Cerebellar cortex (tissue), 1 donor: ENCODE measurements around the gene FIG4.
"Not testable (repeated sequence)": the region's sequence is repeated elsewhere in the genome, so short reads cannot be mapped to it uniquely, and the experiment has no call there.

ENCODE experiments used
- DNase-seq: peaks from one replicate; pipeline ENCODE4 v3.0.0-alpha.2; 2015; ENCODE audit warnings: low spot score

The FIG4 gene

DNA sequence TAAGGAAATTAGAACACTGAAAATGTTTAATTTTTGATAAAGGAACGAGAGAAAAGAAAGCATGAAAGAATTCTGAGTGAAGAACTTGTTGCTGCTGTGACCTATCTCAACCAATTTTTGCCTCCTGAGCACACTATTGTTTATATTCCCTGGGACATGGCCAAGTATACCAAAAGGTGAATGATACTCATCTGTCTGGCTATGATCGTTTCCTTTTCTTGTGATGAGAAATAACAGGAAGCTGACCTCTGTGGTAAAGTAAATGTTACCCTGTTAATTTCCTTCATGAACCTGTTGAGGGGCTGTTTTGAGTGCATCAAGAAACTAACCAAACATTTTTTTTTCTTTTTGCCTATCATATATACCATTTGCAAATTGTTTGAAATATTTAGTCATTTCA, 69.1 kb downstream of the FIG4 start:
- no peak for DNase-seq

- no peak for DNase-seq
These were observed 71.1 kb downstream of the FIG4 start for GRCh38 chr6:109762166-109762565.

DNA sequence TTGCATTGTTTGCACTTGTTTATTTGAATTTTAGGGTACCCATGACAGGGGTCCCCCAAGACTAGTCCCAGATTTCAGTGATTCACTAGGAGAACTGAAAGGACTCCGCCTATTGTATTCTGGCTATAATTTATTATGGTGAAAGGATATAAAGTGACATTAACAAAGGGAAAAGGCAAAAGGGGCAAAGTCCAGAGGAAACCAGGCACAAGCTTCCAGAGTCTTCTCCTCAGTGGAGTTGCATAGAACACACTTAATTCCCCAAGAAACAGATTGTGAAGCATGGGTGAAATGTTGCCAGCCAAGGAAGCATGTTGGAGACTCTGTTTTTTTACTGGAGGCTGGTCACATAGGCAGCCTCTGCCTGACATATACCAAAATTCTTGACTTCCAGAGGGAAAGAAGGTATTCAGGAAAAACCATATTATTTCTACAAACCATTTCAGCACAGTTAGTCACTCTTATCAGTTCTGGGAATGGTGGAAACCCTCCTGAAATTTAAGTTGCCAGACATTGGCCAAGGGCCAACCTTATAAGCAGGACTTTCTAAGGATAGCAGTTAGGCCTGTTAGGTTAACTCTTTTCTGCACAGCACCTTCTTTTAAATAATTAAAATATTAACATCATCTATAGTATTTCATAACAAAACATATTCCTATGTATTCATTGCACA, 71.8 kb downstream of the FIG4 start:
- DNase-seq, result no peak

- no peak for DNase-seq
These were observed 75.1 kb downstream of the FIG4 start for GRCh38 chr6:109766167-109766566.

DNA sequence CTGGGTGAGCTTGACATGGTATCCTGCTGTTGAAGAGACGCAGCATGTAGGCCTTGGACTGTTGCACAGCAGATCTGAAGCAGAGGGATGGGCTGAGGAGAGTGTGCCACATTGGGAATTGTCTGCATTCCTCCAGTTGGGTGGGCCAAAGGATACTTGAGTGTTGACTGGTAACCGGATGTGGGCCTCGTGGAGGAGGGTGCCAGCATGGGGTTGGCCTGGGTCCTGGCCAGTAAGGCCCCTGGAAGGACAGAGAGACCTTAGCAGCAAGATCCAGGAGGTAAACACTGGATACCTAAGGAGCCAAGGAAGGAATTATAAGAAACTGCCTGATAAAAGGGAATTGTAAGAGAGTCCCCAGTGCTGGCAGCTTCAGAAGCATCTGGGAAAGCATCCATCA, 76.9 kb downstream of the FIG4 start:
- DNase-seq, result peak; percentile 17

GRCh38 chr6:109768485-109768884, 77.4 kb downstream of the FIG4 start:
- DNase-seq, result no peak

DNA sequence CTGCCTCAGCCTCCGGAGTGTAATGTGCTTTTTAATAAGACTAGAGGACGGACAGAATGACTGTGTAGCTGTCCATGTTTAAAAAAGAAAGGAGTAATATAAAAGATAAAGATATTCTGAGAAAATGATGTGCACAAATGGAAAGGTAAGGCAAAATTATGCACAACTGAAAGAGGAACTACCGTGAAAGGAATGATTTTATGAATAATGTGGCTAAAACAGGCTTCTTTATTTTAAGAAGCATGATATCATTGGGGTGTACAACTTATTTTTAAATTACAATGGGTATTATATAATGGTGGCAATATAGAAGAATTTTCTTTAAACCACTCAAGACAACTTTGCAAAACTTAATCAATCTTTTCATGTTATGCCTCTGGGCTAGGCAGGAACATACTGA, 78.1 kb downstream of the FIG4 start:
- no peak for DNase-seq

DNA sequence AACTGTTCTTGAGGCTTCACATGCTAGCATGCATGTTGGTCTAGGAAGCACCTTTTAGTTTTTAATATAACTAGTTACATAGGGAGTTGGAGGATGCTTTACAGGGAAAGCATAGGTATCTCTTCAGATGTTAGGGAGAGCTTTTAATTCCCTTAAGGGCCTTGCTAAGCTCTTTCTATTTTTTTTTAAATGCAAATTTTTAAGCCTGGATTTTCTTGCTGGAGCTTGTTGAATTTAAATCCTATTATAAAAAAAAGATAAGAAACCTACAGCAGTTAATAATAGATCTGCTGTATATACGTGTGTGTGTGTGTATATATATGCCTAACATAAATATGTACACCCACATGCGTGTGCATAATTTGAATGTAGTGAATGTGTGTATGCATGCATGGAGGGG, 79.0 kb downstream of the FIG4 start:
- DNase-seq, result no peak

GRCh38 chr6:109770779-109771178, 79.7 kb downstream of the FIG4 start:
- DNase-seq, result no peak

GRCh38 chr6:109771939-109772755, 81.1 kb downstream of the FIG4 start:
- not testable (repeated sequence) for DNase-seq

GRCh38 chr6:109772883-109773431, 81.9 kb downstream of the FIG4 start:
- DNase-seq, result peak; percentile 79

DNA sequence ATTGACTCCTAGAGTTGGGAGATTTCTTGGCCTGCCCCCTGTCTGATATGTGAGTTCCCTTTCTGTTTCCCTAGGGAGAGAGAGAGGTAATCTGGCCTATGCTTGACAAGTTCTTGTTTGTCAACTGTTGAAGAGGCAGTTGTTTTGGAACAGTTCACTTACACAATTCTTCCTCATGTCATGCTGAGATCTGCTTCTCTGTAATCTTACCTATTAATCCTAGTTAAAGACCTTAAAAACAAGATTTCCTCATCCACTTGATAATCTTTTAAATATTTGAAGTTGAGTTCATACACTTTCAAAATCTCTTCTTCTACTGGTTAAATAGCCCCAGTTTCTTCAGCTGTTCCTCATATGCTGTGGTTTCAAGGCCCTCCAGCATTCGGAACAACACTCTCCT, 89.9 kb downstream of the FIG4 start:
- DNase-seq, result no peak

DNA sequence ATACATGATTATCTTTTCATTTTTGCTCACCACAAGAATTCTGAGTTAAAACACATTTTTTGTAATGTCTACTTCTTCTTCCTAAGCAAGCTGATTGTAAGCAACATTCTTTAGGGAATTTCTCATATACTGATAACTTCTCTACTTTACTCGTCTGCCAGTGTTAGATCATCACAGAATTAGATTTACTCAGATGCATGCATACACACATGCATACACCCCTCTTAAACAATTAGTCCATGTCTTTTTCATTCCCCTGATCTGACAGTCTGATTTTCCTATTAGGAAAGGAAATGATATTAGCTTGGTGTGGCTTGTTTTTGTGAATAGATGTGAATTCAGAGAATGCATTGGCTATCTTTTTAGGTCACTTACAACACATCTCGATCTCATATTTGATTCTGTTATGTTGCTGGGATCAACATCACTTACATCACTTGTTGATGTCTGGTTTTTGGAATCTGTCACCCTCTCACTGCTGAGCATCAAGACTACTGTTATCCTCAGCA, 91.4 kb downstream of the FIG4 start:
- DNase-seq, result no peak

GRCh38 chr6:109783250-109783986, 92.3 kb downstream of the FIG4 start:
- no peak for DNase-seq

DNA sequence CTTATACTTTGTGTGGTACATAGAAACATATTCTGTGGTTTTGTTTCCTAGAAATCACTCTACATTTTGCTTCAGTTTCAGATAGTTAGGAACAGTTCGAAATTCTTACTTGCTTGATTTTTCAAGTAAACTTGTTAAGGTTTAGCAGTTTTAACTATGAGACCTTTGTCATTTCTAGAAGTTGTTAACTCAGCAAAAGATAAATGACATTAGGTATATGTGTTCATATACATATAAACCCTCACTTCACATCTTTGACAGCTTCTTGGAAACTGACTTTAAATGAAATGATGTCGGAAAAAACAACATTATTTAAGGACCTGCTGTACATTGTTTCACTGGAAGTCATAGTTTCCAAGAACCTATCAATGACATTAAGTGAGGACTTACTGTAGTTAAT, 96.2 kb downstream of the FIG4 start:
- no peak for DNase-seq

DNA sequence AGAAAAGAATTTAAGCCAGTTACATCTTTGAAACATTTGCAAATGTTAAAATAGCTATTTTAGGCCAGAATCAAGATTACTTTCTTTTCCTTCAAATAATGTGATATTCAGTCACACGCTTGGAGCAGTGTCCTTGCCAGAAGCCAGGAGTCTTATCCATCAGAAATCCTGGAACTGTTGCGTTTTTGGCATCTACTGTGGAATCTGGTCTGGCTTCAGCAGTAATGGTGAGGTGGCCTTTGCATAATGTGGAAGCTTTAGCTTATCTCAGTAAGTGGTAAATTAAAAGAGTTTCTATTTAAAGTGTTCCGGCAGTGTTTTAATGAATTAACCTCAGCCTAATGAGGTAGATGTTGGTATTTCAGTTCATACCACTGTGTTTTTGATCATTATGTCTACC, 97.6 kb downstream of the FIG4 start:
- no peak for DNase-seq

DNA sequence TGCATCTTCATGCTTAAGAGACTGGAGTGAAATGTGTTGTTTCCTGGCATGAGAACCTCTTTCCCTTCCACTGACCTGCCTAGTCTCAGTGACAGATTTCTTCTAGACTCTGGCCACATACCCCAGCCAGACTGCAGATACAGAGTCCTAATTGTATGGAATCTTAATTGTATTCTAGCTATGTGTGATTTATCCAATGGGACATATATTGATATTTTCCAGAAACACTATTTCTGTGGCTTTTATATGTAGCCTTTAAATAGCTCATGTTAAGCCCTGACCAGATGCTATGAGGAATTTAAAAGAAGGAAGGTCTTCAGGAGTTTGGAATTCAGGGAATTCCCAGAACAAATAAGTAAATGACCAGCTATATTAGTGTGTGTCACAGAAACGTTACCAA, 99.0 kb downstream of the FIG4 start:
- DNase-seq, result no peak

DNA sequence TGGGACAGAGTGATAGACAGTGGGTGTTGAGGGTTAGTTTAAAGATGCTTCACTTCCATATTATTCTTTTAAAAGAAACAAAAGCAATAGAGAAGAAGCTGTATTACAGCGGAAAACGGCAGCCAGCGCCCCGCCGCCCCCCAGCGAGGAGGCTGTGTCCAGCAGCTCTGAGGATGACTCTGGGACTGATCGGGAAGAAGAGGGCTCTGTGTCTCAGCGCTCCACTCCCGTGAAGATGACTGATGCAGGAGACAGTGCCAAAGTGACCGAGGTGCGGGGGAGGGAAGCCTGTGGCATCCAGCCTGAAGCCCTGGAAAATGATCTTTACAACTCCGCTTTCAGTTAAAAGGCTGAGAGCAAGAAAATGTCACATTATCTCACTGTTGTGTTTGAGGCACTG, 100.2 kb downstream of the FIG4 start:
- peak; percentile 36 for DNase-seq

DNA sequence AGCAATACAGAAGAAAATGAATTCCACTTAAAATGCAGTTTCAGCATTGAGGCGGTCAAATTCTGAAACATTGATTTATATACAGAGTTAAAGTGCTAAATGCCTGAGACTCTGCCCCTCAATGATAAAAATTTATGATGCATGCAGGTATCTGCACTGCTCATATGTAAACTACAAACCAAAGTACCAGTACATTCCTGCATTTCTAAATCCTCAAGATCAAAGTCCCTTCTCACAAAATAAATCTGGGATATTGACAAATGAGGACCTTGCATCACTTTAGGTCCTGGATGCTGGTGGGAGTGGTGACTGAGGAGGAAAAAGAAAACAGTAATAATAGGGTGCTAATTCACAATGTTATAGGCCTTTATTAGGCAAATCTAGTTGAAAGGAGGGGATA, 101.9 kb downstream of the FIG4 start:
- DNase-seq, result no peak

DNA sequence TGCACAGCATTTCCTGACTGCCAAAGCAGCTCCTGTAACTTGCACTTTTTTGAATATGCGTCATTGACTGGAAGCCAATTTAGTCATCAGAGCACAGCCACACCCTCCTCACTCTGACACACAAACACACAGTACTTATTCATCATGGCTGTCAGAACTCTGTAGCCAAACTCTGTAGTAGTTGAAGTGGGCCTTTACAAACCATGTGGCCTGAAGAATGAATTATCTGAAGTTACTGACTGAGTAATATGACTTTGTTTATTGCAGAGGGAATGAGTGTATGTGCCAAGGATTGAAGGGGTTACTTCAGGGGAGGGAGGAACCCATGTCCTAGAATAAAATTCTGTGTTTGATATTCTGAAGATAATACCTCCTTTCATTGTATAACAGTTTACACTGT, 102.7 kb downstream of the FIG4 start:
- DNase-seq, result no peak

- DNase-seq, result no peak
These were observed 103.3 kb downstream of the FIG4 start for GRCh38 chr6:109794201-109794923.
